GM19240 (cell line): ENCODE data around the gene PIKFYVE.
"Not testable (repeated sequence)": the region's sequence is repeated elsewhere in the genome, so short reads cannot be mapped to it uniquely, and the experiment has no call there.

Experiments
- DNase-seq: peaks from one replicate; pipeline ENCODE4 v3.0.0; 2011; ENCODE audit warnings: low spot score; ENCODE audit not compliant: insufficient read length

PIKFYVE gene

GRCh38 chr2:208255557-208256106, 10.4 kb upstream of the PIKFYVE start:
- no peak for DNase-seq

- DNase-seq = no peak
These were observed 9.8 kb upstream of the PIKFYVE start for GRCh38 chr2:208256192-208256782.

GRCh38 chr2:208256849-208257813, 8.9 kb upstream of the PIKFYVE start:
- not testable (repeated sequence) for DNase-seq

GRCh38 chr2:208265371-208265800, 669 bp upstream of the PIKFYVE start:
- no peak for DNase-seq

GRCh38 chr2:208266553-208266893, 468 bp downstream of the PIKFYVE start:
- no peak for DNase-seq

- DNase-seq = no peak
These were observed 881 bp downstream of the PIKFYVE start for GRCh38 chr2:208266936-208267335.

- not testable (repeated sequence) for DNase-seq
These were observed 1.5 kb downstream of the PIKFYVE start for GRCh38 chr2:208267526-208267925.

GRCh38 chr2:208268156-208268952, 2.3 kb downstream of the PIKFYVE start:
- no peak for DNase-seq

- no peak for DNase-seq
These were observed 3.0 kb downstream of the PIKFYVE start for GRCh38 chr2:208269091-208269490.

GRCh38 chr2:208274748-208275147, 8.7 kb downstream of the PIKFYVE start:
- DNase-seq = no peak

- no peak for DNase-seq
These were observed 12.5 kb downstream of the PIKFYVE start for GRCh38 chr2:208278549-208278948.

- DNase-seq = no peak
These were observed 13.2 kb downstream of the PIKFYVE start for GRCh38 chr2:208279236-208279635.

- no peak for DNase-seq
These were observed 14.2 kb downstream of the PIKFYVE start for GRCh38 chr2:208280234-208280633.

GRCh38 chr2:208280933-208281332, 14.9 kb downstream of the PIKFYVE start:
- DNase-seq = no peak

- no peak for DNase-seq
These were observed 19.8 kb downstream of the PIKFYVE start for GRCh38 chr2:208285853-208286252.

GRCh38 chr2:208294482-208295024, 28.5 kb downstream of the PIKFYVE start:
- DNase-seq = no peak

- DNase-seq = no peak
These were observed 29.8 kb downstream of the PIKFYVE start for GRCh38 chr2:208295834-208296233.

GRCh38 chr2:208296610-208297009, 30.6 kb downstream of the PIKFYVE start:
- no peak for DNase-seq

GRCh38 chr2:208297961-208298360, 31.9 kb downstream of the PIKFYVE start:
- no peak for DNase-seq

GRCh38 chr2:208300847-208301618, 35.0 kb downstream of the PIKFYVE start:
- no peak for DNase-seq

- DNase-seq = no peak
These were observed 38.1 kb downstream of the PIKFYVE start for GRCh38 chr2:208304157-208304556.
